RWPE2 (cell line): ENCODE data around the gene SLC3A2.

Source experiments
- ATAC-seq: fragments of 200-7000 bp; cut with Tn5 transposase; 3 replicates; pipeline ENCODE4 v1.9.1; 2021; ENCODE audit warnings: low read depth
- DNase-seq: peaks from one replicate; pipeline ENCODE4 v3.0.0-alpha.2; 2020; ENCODE audit warnings: low spot score
- H3K27ac ChIP-seq: fragments of 450-650 bp; 2 replicates; pipeline ENCODE4 v1.5.1; 2017; ENCODE audit warnings: mild to moderate bottlenecking; ENCODE audit not compliant: poor library complexity, severe bottlenecking
- H3K27me3 ChIP-seq: fragments of 250-450 bp; sonication (Bioruptor Pico); 2 replicates; pipeline ENCODE4 v1.5.1; 2021; ENCODE audit warnings: mild to moderate bottlenecking, moderate library complexity; ENCODE audit not compliant: insufficient read depth, poor library complexity, severe bottlenecking
- H3K36me3 ChIP-seq: fragments of 250-450 bp; sonication (Bioruptor Pico); 2 replicates; pipeline ENCODE4 v1.5.1; 2020; ENCODE audit warnings: low read depth, mild to moderate bottlenecking, moderate library complexity
- H3K4me1 ChIP-seq: fragments of 250-450 bp; sonication (Bioruptor Pico); 2 replicates; pipeline ENCODE4 v1.5.1; 2021; ENCODE audit warnings: mild to moderate bottlenecking, moderate library complexity; ENCODE audit not compliant: insufficient read depth, poor library complexity, severe bottlenecking
- H3K4me3 ChIP-seq: fragments of 250-450 bp; sonication (Bioruptor Pico); 2 replicates; pipeline ENCODE4 v1.5.1; 2021; ENCODE audit warnings: mild to moderate bottlenecking, moderate library complexity; ENCODE audit not compliant: severe bottlenecking
- H3K9me3 ChIP-seq: fragments of 250-450 bp; sonication (Bioruptor Pico); 2 replicates; pipeline ENCODE4 v1.5.1; 2021; ENCODE audit warnings: mild to moderate bottlenecking, moderate library complexity; ENCODE audit not compliant: severe bottlenecking
- CTCF ChIP-seq: fragments of 450-650 bp; IDR thresholded peaks from one replicate; pipeline ENCODE4 v1.5.1; 2017; ENCODE audit warnings: mild to moderate bottlenecking, moderate library complexity; ENCODE audit not compliant: poor library complexity, severe bottlenecking

The SLC3A2 gene

GRCh38 chr11:62897311-62897710 is 16.6 kb downstream of the SLC3A2 start:
- no peak for ATAC-seq
- no peaks in the 10 kb centered on the region for H3K9me3 ChIP-seq
- TF ChIP-seq CTCF, result no peak
- H3K4me3 ChIP-seq, result no peak overlapping the region
- no peaks in the 10 kb centered on the region for H3K27me3 ChIP-seq
- no peak overlapping the region for H3K27ac ChIP-seq
- DNase-seq, result no peak
- H3K36me3 ChIP-seq, result no peaks in the 10 kb centered on the region
- H3K4me1 ChIP-seq, result no peaks in the 10 kb centered on the region

GRCh38 chr11:62898027-62898426 is 17.3 kb downstream of the SLC3A2 start:
- Histone ChIP-seq H3K27me3 (no peaks in the 10 kb centered on the region), H3K36me3 (no peaks in the 10 kb centered on the region), H3K4me1 (no peaks in the 10 kb centered on the region), H3K27ac (no peak overlapping the region), H3K9me3 (no peaks in the 10 kb centered on the region), H3K4me3 (no peak overlapping the region)
- ATAC-seq, result no peak
- DNase-seq, result no peak
- no peak for TF ChIP-seq CTCF

GRCh38 chr11:62902932-62903331 is 22.2 kb downstream of the SLC3A2 start:
- no peaks in the 10 kb centered on the region for H3K27me3 ChIP-seq
- H3K27ac ChIP-seq, result no peak overlapping the region
- no peaks in the 10 kb centered on the region for H3K4me1 ChIP-seq
- no peaks in the 10 kb centered on the region for H3K36me3 ChIP-seq
- no peaks in the 10 kb centered on the region for H3K9me3 ChIP-seq
- ATAC-seq, result no peak
- TF ChIP-seq CTCF, result no peak
- DNase-seq, result no peak
- H3K4me3 ChIP-seq, result no peak overlapping the region

- DNase-seq, result no peak
- Histone ChIP-seq H3K9me3 (no peaks in the 10 kb centered on the region), H3K27me3 (no peaks in the 10 kb centered on the region), H3K27ac (no peak overlapping the region), H3K36me3 (no peaks in the 10 kb centered on the region), H3K4me3 (no peak overlapping the region), H3K4me1 (no peaks in the 10 kb centered on the region)
- TF ChIP-seq CTCF, result no peak
- 0 out of 3 replicates have a peak, but pooled peaks have one; percentile 20 for ATAC-seq
These were observed 24.6 kb downstream of the SLC3A2 start for GRCh38 chr11:62905296-62905695.

- peak; percentile 96 for TF ChIP-seq CTCF
- Histone ChIP-seq H3K9me3 (no peaks in the 10 kb centered on the region), H3K27ac (no peak overlapping the region), H3K4me1 (no peaks in the 10 kb centered on the region), H3K36me3 (no peaks in the 10 kb centered on the region), H3K4me3 (no peak overlapping the region), H3K27me3 (no peaks in the 10 kb centered on the region)
- DNase-seq, result no peak
- peak; percentile 79 for ATAC-seq
These were observed 25.3 kb downstream of the SLC3A2 start for GRCh38 chr11:62905927-62906531.
